ENCODE measurements around the gene PTGR2. TPM values are rescaled to one million over a fixed set of nuclear protein-coding genes. Genes with fewer than 3 reads are reported as not detected.

The PTGR2 gene
- total and polyA plus RNA-seq, 10 donors: 2.2 to 8.6 (median 4.7) TPM

DNA sequence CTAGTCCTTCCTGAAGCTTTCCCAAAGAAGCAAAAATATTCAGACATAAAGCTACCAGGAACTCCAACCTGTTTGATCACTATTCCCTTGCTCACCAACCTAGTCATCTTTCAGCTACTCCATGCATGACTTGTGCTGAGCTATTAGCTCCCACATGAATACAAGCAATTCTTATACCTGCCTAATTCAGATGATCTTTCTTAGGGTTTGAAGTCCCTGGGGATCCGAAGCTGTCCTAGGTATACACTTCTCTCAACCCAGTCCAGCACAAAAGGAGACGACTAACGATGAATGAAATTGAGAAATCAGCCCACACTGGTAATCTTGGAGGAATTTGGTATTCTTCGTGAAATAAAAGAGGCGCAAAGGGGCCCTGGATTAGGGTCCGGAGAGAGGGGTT is 631 bp upstream of the PTGR2 start:
- peak overlapping the region; percentile 46 to 74 (median 54) for H3K4me3 ChIP-seq
- TF ChIP-seq POLR2A (IDR thresholded peaks at IDR 0.05): no peak
- TF ChIP-seq, protein P1, sequence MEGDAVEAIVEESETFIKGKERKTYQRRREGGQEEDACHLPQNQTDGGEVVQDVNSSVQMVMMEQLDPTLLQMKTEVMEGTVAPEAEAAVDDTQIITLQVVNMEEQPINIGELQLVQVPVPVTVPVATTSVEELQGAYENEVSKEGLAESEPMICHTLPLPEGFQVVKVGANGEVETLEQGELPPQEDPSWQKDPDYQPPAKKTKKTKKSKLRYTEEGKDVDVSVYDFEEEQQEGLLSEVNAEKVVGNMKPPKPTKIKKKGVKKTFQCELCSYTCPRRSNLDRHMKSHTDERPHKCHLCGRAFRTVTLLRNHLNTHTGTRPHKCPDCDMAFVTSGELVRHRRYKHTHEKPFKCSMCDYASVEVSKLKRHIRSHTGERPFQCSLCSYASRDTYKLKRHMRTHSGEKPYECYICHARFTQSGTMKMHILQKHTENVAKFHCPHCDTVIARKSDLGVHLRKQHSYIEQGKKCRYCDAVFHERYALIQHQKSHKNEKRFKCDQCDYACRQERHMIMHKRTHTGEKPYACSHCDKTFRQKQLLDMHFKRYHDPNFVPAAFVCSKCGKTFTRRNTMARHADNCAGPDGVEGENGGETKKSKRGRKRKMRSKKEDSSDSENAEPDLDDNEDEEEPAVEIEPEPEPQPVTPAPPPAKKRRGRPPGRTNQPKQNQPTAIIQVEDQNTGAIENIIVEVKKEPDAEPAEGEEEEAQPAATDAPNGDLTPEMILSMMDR (IDR thresholded peaks at IDR 0.05 in 8 of 11, conservative IDR thresholded peaks at IDR 0.05 in 3 of 11): no peak
- 64 to 80% (median 73%) methylated on average over 6 of the region's 6 CpGs for WGBS, 5 donors
- DNase-seq: no peak
- H3K4me1 ChIP-seq: peaks cover 0 to 24% (median 16%) of the 10 kb centered on the region in 6 donors
- H3K36me3 ChIP-seq: no peaks in the 10 kb centered on the region
- peak overlapping the region; percentile 77 to 93 (median 90) for H3K27ac ChIP-seq
- H3K9me3 ChIP-seq: peaks cover 0 to 3% (median 0%) of the 10 kb centered on the region in 8 donors
- intact Hi-C loops (cut with DNase I; ENCODE audit: low total_unique reads): no loop called here
- H3K27me3 ChIP-seq (replicated peaks in 1 of 7): no peaks in the 10 kb centered on the region

- Histone ChIP-seq H3K27me3 (replicated peaks in 1 of 7) (no peaks in the 10 kb centered on the region), H3K4me3 (no peak overlapping the region), H3K4me1 (no peaks in the 10 kb centered on the region), H3K36me3 (peaks cover 0 to 25% (median 9%) of the 10 kb centered on the region in 6 donors), H3K27ac (no peak overlapping the region), H3K9me3 (no peaks in the 10 kb centered on the region)
- DNase-seq: no peak
- intact Hi-C loops (cut with DNase I; ENCODE audit: low total_unique reads): no loop called here
- TF ChIP-seq, protein P1 (IDR thresholded peaks at IDR 0.05 in 8 of 11, conservative IDR thresholded peaks at IDR 0.05 in 3 of 11): no peak
- no peak for TF ChIP-seq POLR2A (IDR thresholded peaks at IDR 0.05)
- TF ChIP-seq POLR2AphosphoS5 (IDR thresholded peaks at IDR 0.05): no peak
Measured at GRCh38 chr14:73859145-73859544, 7.5 kb downstream of the PTGR2 start.

DNA sequence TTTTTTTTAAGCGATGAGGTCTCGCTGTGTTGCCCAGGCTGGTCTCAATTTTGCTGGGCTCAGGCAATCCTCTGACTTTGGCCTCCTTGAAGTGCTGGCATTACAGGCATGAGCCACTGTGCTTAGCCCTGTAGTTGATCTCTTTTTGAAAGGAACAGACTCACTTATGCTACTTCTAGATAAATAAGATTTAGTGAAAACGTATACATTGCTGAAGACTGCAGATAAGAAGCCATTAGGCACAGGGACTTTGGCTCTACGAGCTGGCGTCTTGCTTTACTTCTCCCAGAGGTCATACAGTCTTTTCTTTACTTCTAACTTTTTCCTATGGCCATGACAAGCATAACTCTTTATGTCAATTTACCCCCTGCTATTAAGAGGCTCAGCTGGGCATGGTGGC is 9.4 kb downstream of the PTGR2 start:
- DNase-seq: no peak
- Histone ChIP-seq H3K27me3 (replicated peaks in 1 of 7) (no peaks in the 10 kb centered on the region), H3K4me1 (no peaks in the 10 kb centered on the region), H3K4me3 (no peak overlapping the region), H3K9me3 (no peaks in the 10 kb centered on the region), H3K27ac (no peak overlapping the region), H3K36me3 (peaks cover 0 to 30% (median 12%) of the 10 kb centered on the region in 6 donors)
- intact Hi-C loops (cut with DNase I; ENCODE audit: low total_unique reads): no loop called here
- no peak for TF ChIP-seq POLR2AphosphoS5 (IDR thresholded peaks at IDR 0.05)
- no peak for TF ChIP-seq POLR2A (IDR thresholded peaks at IDR 0.05)
- TF ChIP-seq, protein P1 (IDR thresholded peaks at IDR 0.05 in 8 of 11, conservative IDR thresholded peaks at IDR 0.05 in 3 of 11): no peak
- WGBS, 5 donors: 92 to 97% (median 95%) methylated on average over 5 of the region's 5 CpGs

DNA sequence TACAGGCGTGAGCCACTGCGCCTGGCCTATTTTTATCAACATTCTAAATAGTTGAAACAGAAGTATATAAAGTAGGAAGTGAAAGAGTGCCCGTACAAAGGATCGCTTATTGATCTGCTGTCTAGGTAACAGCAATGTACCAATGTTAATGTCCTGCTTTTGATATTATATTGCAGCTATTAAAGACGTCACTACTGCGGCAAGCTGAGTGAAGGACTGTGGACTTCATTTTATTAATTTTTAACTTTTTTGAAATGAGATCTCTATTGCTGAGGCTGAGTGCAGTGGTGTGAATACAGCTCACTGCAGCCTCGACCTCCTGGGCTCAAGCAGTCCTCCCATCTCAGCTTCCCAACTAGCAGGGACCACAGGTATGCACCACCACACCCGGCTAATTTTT is 10.8 kb downstream of the PTGR2 start:
- no peak for TF ChIP-seq POLR2AphosphoS5 (IDR thresholded peaks at IDR 0.05)
- TF ChIP-seq POLR2A (IDR thresholded peaks at IDR 0.05): no peak
- TF ChIP-seq, protein P1 (IDR thresholded peaks at IDR 0.05 in 8 of 11, conservative IDR thresholded peaks at IDR 0.05 in 3 of 11): no peak
- intact Hi-C loops (cut with DNase I; ENCODE audit: low total_unique reads): no loop called here
- H3K27me3 ChIP-seq (replicated peaks in 1 of 7): no peaks in the 10 kb centered on the region
- no peak overlapping the region for H3K27ac ChIP-seq
- no peaks in the 10 kb centered on the region for H3K9me3 ChIP-seq
- no peak overlapping the region for H3K4me3 ChIP-seq
- 78 to 94% (median 89%) methylated on average over 8 of the region's 8 CpGs for WGBS, 5 donors
- H3K36me3 ChIP-seq: peaks cover 0 to 30% (median 12%) of the 10 kb centered on the region in 6 donors
- H3K4me1 ChIP-seq: no peaks in the 10 kb centered on the region
- DNase-seq: no peak

All from spleen (tissue), 11 donors.